AG04449 (cell line): ENCODE measurements around the gene OCSTAMP.

Experiments
- CTCF ChIA-PET: fragments of 350-600 bp; formaldehyde crosslinking; extraction: SDS; loops from one replicate; lab custom pipeline; 2021; ENCODE audit warnings: antibody characterized with exemption; lab: Yijun Ruan, JAX
- POLR2A ChIA-PET: fragments of 400-600, 350-600 bp; formaldehyde crosslinking; extraction: SDS; loops from one replicate; lab custom pipeline; 2020; ENCODE audit warnings: antibody characterized with exemption, inconsistent platforms; lab: Yijun Ruan, JAX
- DNase-seq: peaks from one replicate; pipeline ENCODE4 v3.0.0-alpha.2; 2010; ENCODE audit warnings: low read depth, low spot score
- H3K4me3 ChIP-seq: 2 replicates; pipeline ENCODE4 v1.5.1; 2011; ENCODE audit warnings: low read depth, mild to moderate bottlenecking, control low read depth, low read length
- CTCF ChIP-seq: IDR thresholded peaks from one replicate; pipeline ENCODE4 v1.5.1; 2011; ENCODE audit warnings: mild to moderate bottlenecking, moderate library complexity, low read length, control low read depth, inconsistent platforms; ENCODE audit not compliant: insufficient read depth; ENCODE audit errors: missing control alignments

Gene OCSTAMP

GRCh38 chr20:46501961-46502360 is 48.5 kb downstream of the OCSTAMP start:
- DNase-seq = no peak
- H3K4me3 ChIP-seq = no peak overlapping the region
- ChIA-PET CTCF (no interaction called here), POLR2A (no interaction called here)
- no peak for TF ChIP-seq CTCF

GRCh38 chr20:46501337-46501942 is 49.0 kb downstream of the OCSTAMP start:
- no peak for DNase-seq
- ChIA-PET POLR2A (no interaction called here), CTCF (no interaction called here)

GRCh38 chr20:46494077-46494476 is 56.4 kb downstream of the OCSTAMP start:
- ChIA-PET CTCF (no interaction called here), POLR2A (no interaction called here)
- no peak for TF ChIP-seq CTCF
- DNase-seq = no peak
- H3K4me3 ChIP-seq = no peak overlapping the region

More at GRCh38 chr20:46501337-46501942, 49.0 kb downstream of the OCSTAMP start:
- TF ChIP-seq CTCF = no peak
- no peak overlapping the region for H3K4me3 ChIP-seq

- POLR2A ChIA-PET = no interaction called here
Measured at GRCh38 chr20:46491354-46491753, 59.1 kb downstream of the OCSTAMP start.

More at GRCh38 chr20:46491354-46491753, 59.1 kb downstream of the OCSTAMP start:
- TF ChIP-seq CTCF = no peak
- CTCF ChIA-PET = no interaction called here
- no peak for DNase-seq
- H3K4me3 ChIP-seq = no peak overlapping the region
